ENCODE measurements around the gene TTLL6.

TTLL6 gene

GRCh38 chr17:48759288-48759687, 57.7 kb downstream of the TTLL6 start:
- DNase-seq (ENCODE audit: low spot score) = no peak

- no peak for DNase-seq (ENCODE audit: low spot score)
Measured at GRCh38 chr17:48757524-48757961, 59.5 kb downstream of the TTLL6 start.

- no peak for DNase-seq (ENCODE audit: low spot score)
Measured at GRCh38 chr17:48756830-48757251, 60.2 kb downstream of the TTLL6 start.

- DNase-seq (ENCODE audit: low spot score) = no peak
Measured at GRCh38 chr17:48755356-48755755, 61.7 kb downstream of the TTLL6 start.

GRCh38 chr17:48754500-48755261, 62.3 kb downstream of the TTLL6 start:
- no peak for DNase-seq (ENCODE audit: low spot score)

GRCh38 chr17:48753794-48754499, 63.1 kb downstream of the TTLL6 start:
- DNase-seq (ENCODE audit: low spot score) = no peak

GRCh38 chr17:48752399-48753288, 64.4 kb downstream of the TTLL6 start:
- DNase-seq (ENCODE audit: low spot score) = no peak

- DNase-seq (ENCODE audit: low spot score) = no peak
Measured at GRCh38 chr17:48751733-48752398, 65.2 kb downstream of the TTLL6 start.

- no peak for DNase-seq (ENCODE audit: low spot score)
Measured at GRCh38 chr17:48751172-48751571, 65.9 kb downstream of the TTLL6 start.

GRCh38 chr17:48749621-48750553, 67.1 kb downstream of the TTLL6 start:
- DNase-seq (ENCODE audit: low spot score) = no peak

- DNase-seq (ENCODE audit: low spot score) = no peak
Measured at GRCh38 chr17:48748718-48749566, 68.1 kb downstream of the TTLL6 start.

- DNase-seq (ENCODE audit: low spot score) = no peak
Measured at GRCh38 chr17:48747445-48748363, 69.3 kb downstream of the TTLL6 start.

- DNase-seq (ENCODE audit: low spot score) = no peak
Measured at GRCh38 chr17:48746916-48747444, 70.0 kb downstream of the TTLL6 start.

- DNase-seq (ENCODE audit: low spot score) = no peak
Measured at GRCh38 chr17:48745381-48746275, 71.4 kb downstream of the TTLL6 start.

- DNase-seq (ENCODE audit: low spot score) = no peak
Measured at GRCh38 chr17:48740537-48740936, 76.5 kb downstream of the TTLL6 start.

- DNase-seq (ENCODE audit: low spot score) = no peak
Measured at GRCh38 chr17:48738803-48739526, 78.1 kb downstream of the TTLL6 start.

- DNase-seq (ENCODE audit: low spot score) = no peak
Measured at GRCh38 chr17:48738424-48738802, 78.6 kb downstream of the TTLL6 start.
